Naive B cell (primary cell): Measurements from ENCODE around the gene F2. TPM values are rescaled to one million over a fixed set of nuclear protein-coding genes. Genes with fewer than 3 reads are reported as not detected.

ENCODE experiments used
- ATAC-seq, 2 donors: fragments of 150-1000 bp; cut with Tn5 transposase; 2 replicates each; pipeline ENCODE4 v1.10.0; 2021; ENCODE audit warnings: low read depth in 2 of 2, mild to moderate bottlenecking in 2 of 2, moderate library complexity in 2 of 2
- DNase-seq: peaks from one replicate; pipeline ENCODE4 v3.0.0; 2022
- H3K27ac Mint-ChIP-seq, 6 donors: one replicate each; pipeline ENCODE4 v1.8.0; 2020 to 2022; ENCODE audit warnings: mild to moderate bottlenecking in 6 of 6, mixed read lengths in 6 of 6, moderate library complexity in 5 of 6, inconsistent platforms in 2 of 6
- H3K27me3 Mint-ChIP-seq, 3 donors: one replicate each; pipeline ENCODE4 v1.8.0; 2021 to 2022; ENCODE audit warnings: mixed read lengths in 3 of 3, mild to moderate bottlenecking in 1 of 3
- H3K36me3 Mint-ChIP-seq, 2 donors: one replicate each; pipeline ENCODE4 v1.8.0; 2020 to 2022; ENCODE audit warnings: mixed read lengths in 2 of 2, inconsistent platforms in 1 of 2, mild to moderate bottlenecking in 1 of 2
- H3K4me1 Mint-ChIP-seq, 3 donors: one replicate each; pipeline ENCODE4 v1.8.0; 2020 to 2022; ENCODE audit warnings: mixed read lengths in 3 of 3, inconsistent platforms in 1 of 3, mild to moderate bottlenecking in 1 of 3, moderate library complexity in 1 of 3
- H3K4me3 Mint-ChIP-seq, 8 donors: one replicate each; pipeline ENCODE4 v1.8.0; 2020 to 2022; ENCODE audit warnings: mild to moderate bottlenecking in 8 of 8, mixed read lengths in 8 of 8, moderate library complexity in 8 of 8, inconsistent platforms in 2 of 8
- H3K9me3 Mint-ChIP-seq, 7 donors: one replicate each; pipeline ENCODE4 v1.8.0; 2020 to 2022; ENCODE audit warnings: mixed read lengths in 7 of 7, mild to moderate bottlenecking in 5 of 7, inconsistent platforms in 2 of 7, moderate library complexity in 1 of 7
- polyA plus RNA-seq, 6 donors: library from polyadenylated mRNA; unstranded; fragments of 300-500 nt; fragmentation: Illumina TruSeq; gene quantifications; one replicate each; pipeline ENCODE4 v1.2.3, GENCODE V29; 2021; ENCODE audit warnings: low read depth in 6 of 6

Gene F2
- polyA plus RNA-seq, 6 donors from 2014 or later = not detected

GRCh38 chr11:46677991-46678740 lies 40.8 kb upstream of the F2 start:
- peaks cover 22 to 38% (median 27%) of the 10 kb centered on the region in 3 donors for H3K4me1 Mint-ChIP-seq
- no peaks in the 10 kb centered on the region for H3K9me3 Mint-ChIP-seq
- H3K27me3 Mint-ChIP-seq = no peaks in the 10 kb centered on the region
- peak overlapping the region in 5 of 6 donors; percentile 20 to 93 (median 64) for H3K27ac Mint-ChIP-seq
- DNase-seq (no peak), ATAC-seq (peak in 1 of 2 donors; percentile 21)
- no peak overlapping the region for H3K4me3 Mint-ChIP-seq
- peaks cover 0 to 6% of the 10 kb centered on the region in 2 donors for H3K36me3 Mint-ChIP-seq

GRCh38 chr11:46678741-46679130 lies 40.3 kb upstream of the F2 start:
- DNase-seq (no peak), ATAC-seq (no peak)
- Mint-ChIP-seq H3K9me3 (no peaks in the 10 kb centered on the region), H3K4me3 (no peak overlapping the region), H3K36me3 (peaks cover 0 to 6% of the 10 kb centered on the region in 2 donors), H3K4me1 (peaks cover 22 to 36% (median 27%) of the 10 kb centered on the region in 3 donors), H3K27me3 (no peaks in the 10 kb centered on the region), H3K27ac (peak overlapping the region in 3 of 6 donors; percentile 41 to 71 (median 64))

GRCh38 chr11:46679241-46680163 lies 39.5 kb upstream of the F2 start:
- no peaks in the 10 kb centered on the region for H3K9me3 Mint-ChIP-seq
- H3K4me1 Mint-ChIP-seq = peaks cover 19 to 28% (median 25%) of the 10 kb centered on the region in 3 donors
- no peak overlapping the region for H3K4me3 Mint-ChIP-seq
- H3K36me3 Mint-ChIP-seq = peaks cover 0 to 6% of the 10 kb centered on the region in 2 donors
- H3K27ac Mint-ChIP-seq = no peak overlapping the region
- no peak for DNase-seq
- H3K27me3 Mint-ChIP-seq = no peaks in the 10 kb centered on the region
- no peak for ATAC-seq

GRCh38 chr11:46680164-46680760 lies 38.8 kb upstream of the F2 start:
- Mint-ChIP-seq H3K27ac (peak overlapping the region in 2 of 6 donors; percentile 33 to 79), H3K4me3 (no peak overlapping the region)
- ATAC-seq = no peak

GRCh38 chr11:46680815-46681214 lies 38.2 kb upstream of the F2 start:
- no peaks in the 10 kb centered on the region for H3K27me3 Mint-ChIP-seq
- peaks cover 0 to 6% of the 10 kb centered on the region in 2 donors for H3K36me3 Mint-ChIP-seq
- no peaks in the 10 kb centered on the region for H3K9me3 Mint-ChIP-seq
- no peak for DNase-seq
- no peak overlapping the region for H3K4me3 Mint-ChIP-seq
- H3K27ac Mint-ChIP-seq = peak overlapping the region in 2 of 6 donors; percentile 33 to 79
- peaks cover 10 to 18% (median 15%) of the 10 kb centered on the region in 3 donors for H3K4me1 Mint-ChIP-seq
- no peak for ATAC-seq

More at GRCh38 chr11:46680164-46680760, 38.8 kb upstream of the F2 start:
- Mint-ChIP-seq H3K27me3 (no peaks in the 10 kb centered on the region), H3K9me3 (no peaks in the 10 kb centered on the region), H3K4me1 (peaks cover 13 to 21% (median 18%) of the 10 kb centered on the region in 3 donors), H3K36me3 (peaks cover 0 to 6% of the 10 kb centered on the region in 2 donors)
- DNase-seq = no peak

GRCh38 chr11:46681814-46682213 lies 37.2 kb upstream of the F2 start:
- ATAC-seq (no peak), DNase-seq (no peak)
- H3K4me1 Mint-ChIP-seq = peaks cover 6 to 13% (median 7%) of the 10 kb centered on the region in 3 donors
- H3K4me3 Mint-ChIP-seq = no peak overlapping the region
- peaks cover 0 to 6% of the 10 kb centered on the region in 2 donors for H3K36me3 Mint-ChIP-seq
- no peaks in the 10 kb centered on the region for H3K9me3 Mint-ChIP-seq
- peak overlapping the region in 1 of 6 donors; percentile 79 for H3K27ac Mint-ChIP-seq
- H3K27me3 Mint-ChIP-seq = no peaks in the 10 kb centered on the region

GRCh38 chr11:46682773-46683752 lies 36.0 kb upstream of the F2 start:
- H3K9me3 Mint-ChIP-seq = no peaks in the 10 kb centered on the region
- H3K4me1 Mint-ChIP-seq = peaks cover 0 to 3% (median 2%) of the 10 kb centered on the region in 3 donors
- no peaks in the 10 kb centered on the region for H3K27me3 Mint-ChIP-seq
- DNase-seq (no peak), ATAC-seq (no peak)
- peak overlapping the region in 1 of 8 donors; percentile 41 for H3K4me3 Mint-ChIP-seq
- peaks cover 0 to 6% of the 10 kb centered on the region in 2 donors for H3K36me3 Mint-ChIP-seq
- H3K27ac Mint-ChIP-seq = no peak overlapping the region

GRCh38 chr11:46684367-46684766 lies 34.6 kb upstream of the F2 start:
- no peak for ATAC-seq
- no peak overlapping the region for H3K4me3 Mint-ChIP-seq
- H3K4me1 Mint-ChIP-seq = peaks cover 0 to 2% (median 0%) of the 10 kb centered on the region in 3 donors
- no peaks in the 10 kb centered on the region for H3K27me3 Mint-ChIP-seq
- no peak overlapping the region for H3K27ac Mint-ChIP-seq
- H3K36me3 Mint-ChIP-seq = no peaks in the 10 kb centered on the region
- no peak for DNase-seq
- no peaks in the 10 kb centered on the region for H3K9me3 Mint-ChIP-seq

- H3K27me3 Mint-ChIP-seq = no peaks in the 10 kb centered on the region
- DNase-seq = no peak
- ATAC-seq = no peak
- no peaks in the 10 kb centered on the region for H3K36me3 Mint-ChIP-seq
- peak overlapping the region in 3 of 6 donors; percentile 28 to 47 (median 40) for H3K27ac Mint-ChIP-seq
- H3K4me3 Mint-ChIP-seq = peak overlapping the region in 1 of 8 donors; percentile 32
- peaks cover 3 to 7% (median 5%) of the 10 kb centered on the region in 3 donors for H3K4me1 Mint-ChIP-seq
- no peaks in the 10 kb centered on the region for H3K9me3 Mint-ChIP-seq
Observed at GRCh38 chr11:46686886-46687795, 31.9 kb upstream of the F2 start.

GRCh38 chr11:46690702-46691101 lies 28.3 kb upstream of the F2 start:
- no peaks in the 10 kb centered on the region for H3K27me3 Mint-ChIP-seq
- H3K9me3 Mint-ChIP-seq = no peaks in the 10 kb centered on the region
- H3K4me1 Mint-ChIP-seq = peaks cover 5 to 11% (median 8%) of the 10 kb centered on the region in 3 donors
- H3K36me3 Mint-ChIP-seq = no peaks in the 10 kb centered on the region
- peak overlapping the region in 1 of 6 donors; percentile 91 for H3K27ac Mint-ChIP-seq
- DNase-seq (no peak), ATAC-seq (no peak)
- no peak overlapping the region for H3K4me3 Mint-ChIP-seq

- Mint-ChIP-seq H3K4me3 (no peak overlapping the region), H3K27ac (no peak overlapping the region), H3K27me3 (no peaks in the 10 kb centered on the region), H3K9me3 (no peaks in the 10 kb centered on the region), H3K36me3 (no peaks in the 10 kb centered on the region), H3K4me1 (peaks cover 13 to 20% (median 13%) of the 10 kb centered on the region in 3 donors)
- ATAC-seq (no peak), DNase-seq (no peak)
Observed at GRCh38 chr11:46692450-46692849, 26.6 kb upstream of the F2 start.
